DND-41 (cell line): ENCODE results near the gene KCNH1.

ENCODE experiments used
- ATAC-seq: fragments of 200-7000 bp; cut with Tn5 transposase; 3 replicates; pipeline ENCODE4 v1.9.1; 2021; ENCODE audit warnings: low read depth; ENCODE audit not compliant: insufficient read depth
- DNase-seq: peaks from one replicate; pipeline ENCODE4 v3.0.0-alpha.2; 2020
- H2AFZ ChIP-seq: 2 replicates; pipeline ENCODE4 v1.6.0; 2012; ENCODE audit warnings: low read depth, low read length
- H3K27ac ChIP-seq: 2 replicates; pipeline ENCODE4 v1.5.1; 2012; ENCODE audit warnings: low read length, inconsistent platforms
- H3K27me3 ChIP-seq: fragments of 200-600 bp; sonication (generic); 2 replicates; pipeline ENCODE4 v1.6.0; 2012; ENCODE audit warnings: low read length, mild to moderate bottlenecking, inconsistent platforms; ENCODE audit not compliant: insufficient read depth, poor library complexity
- H3K36me3 ChIP-seq: 2 replicates; pipeline ENCODE4 v1.5.1; 2012; ENCODE audit warnings: low read length, inconsistent platforms; ENCODE audit not compliant: insufficient read depth
- H3K4me1 ChIP-seq: 2 replicates; pipeline ENCODE4 v1.5.1; 2012; ENCODE audit warnings: mild to moderate bottlenecking, low read length; ENCODE audit not compliant: insufficient read depth
- H3K4me2 ChIP-seq: 2 replicates; pipeline ENCODE4 v1.6.0; 2012; ENCODE audit warnings: mild to moderate bottlenecking, moderate library complexity, low read length, inconsistent platforms; ENCODE audit not compliant: insufficient read depth
- H3K4me3 ChIP-seq, 2 experiments: fragments of 200-600 bp in 1 of 2; shearing (Covaris generic) in 1 of 2; 2 replicates each; pipeline ENCODE4 v1.5.1; 2012 to 2016; ENCODE audit warnings: inconsistent platforms in 2 of 2, low read length in 2 of 2, mild to moderate bottlenecking in 2 of 2, low read depth in 1 of 2, moderate library complexity in 1 of 2
- H3K79me2 ChIP-seq: 2 replicates; pipeline ENCODE4 v1.6.0; 2012; ENCODE audit warnings: low read length, inconsistent platforms; ENCODE audit not compliant: insufficient read depth
- H3K9ac ChIP-seq: 2 replicates; pipeline ENCODE4 v1.6.0; 2012; ENCODE audit warnings: low read depth, mild to moderate bottlenecking, inconsistent platforms, low read length, moderate library complexity
- H3K9me3 ChIP-seq: 2 replicates; pipeline ENCODE4 v1.5.1; 2012; ENCODE audit warnings: low read length, moderate library complexity, mild to moderate bottlenecking, inconsistent platforms; ENCODE audit not compliant: insufficient read depth, severe bottlenecking
- H4K20me1 ChIP-seq: 2 replicates; pipeline ENCODE4 v1.6.0; 2012; ENCODE audit warnings: low read length; ENCODE audit not compliant: insufficient read depth
- CTCF ChIP-seq: IDR thresholded peaks from 2 replicates; pipeline ENCODE4 v1.5.1; 2012; ENCODE audit warnings: borderline replicate concordance, low read length, moderate library complexity, mild to moderate bottlenecking; ENCODE audit not compliant: poor library complexity, severe bottlenecking; ENCODE audit errors: extremely low read depth
- EZH2 ChIP-seq: IDR thresholded peaks from 3 replicates; pipeline ENCODE4 v1.6.1; 2012; ENCODE audit warnings: borderline replicate concordance, low read depth, mild to moderate bottlenecking, moderate library complexity, low read length, inconsistent platforms; ENCODE audit not compliant: severe bottlenecking

The KCNH1 gene

GRCh38 chr1:210800756-210801155 lies 333.2 kb downstream of the KCNH1 start:
- H2AFZ ChIP-seq = no peak overlapping the region
- TF ChIP-seq EZH2 (no peak), CTCF (no peak)
- H3K4me2 ChIP-seq = no peak overlapping the region
- no peak for ATAC-seq
- no peaks in the 10 kb centered on the region for H4K20me1 ChIP-seq
- no peak overlapping the region for H3K27ac ChIP-seq
- DNase-seq = no peak
- no peak overlapping the region for H3K9ac ChIP-seq
- no peaks in the 10 kb centered on the region for H3K36me3 ChIP-seq
- H3K4me1 ChIP-seq = no peaks in the 10 kb centered on the region
- no peak overlapping the region for H3K4me3 ChIP-seq
- no peaks in the 10 kb centered on the region for H3K27me3 ChIP-seq
- H3K79me2 ChIP-seq = no peaks in the 10 kb centered on the region
- no peaks in the 10 kb centered on the region for H3K9me3 ChIP-seq

- Histone ChIP-seq H3K9ac (no peak overlapping the region), H3K4me1 (no peaks in the 10 kb centered on the region), H3K27me3 (no peaks in the 10 kb centered on the region), H4K20me1 (no peaks in the 10 kb centered on the region), H3K4me3 (no peak overlapping the region), H2AFZ (no peak overlapping the region), H3K79me2 (no peaks in the 10 kb centered on the region), H3K9me3 (no peaks in the 10 kb centered on the region), H3K4me2 (no peak overlapping the region), H3K36me3 (no peaks in the 10 kb centered on the region), H3K27ac (no peak overlapping the region)
- no peak for TF ChIP-seq EZH2
- TF ChIP-seq CTCF = no peak
- no peak for DNase-seq
- no peak for ATAC-seq
Observed at GRCh38 chr1:210800301-210800700, 333.6 kb downstream of the KCNH1 start.

GRCh38 chr1:210797422-210797821 lies 336.5 kb downstream of the KCNH1 start:
- H3K4me1 ChIP-seq = no peaks in the 10 kb centered on the region
- no peak overlapping the region for H3K27ac ChIP-seq
- no peak for DNase-seq
- H4K20me1 ChIP-seq = no peaks in the 10 kb centered on the region
- no peak overlapping the region for H2AFZ ChIP-seq
- no peak overlapping the region for H3K9ac ChIP-seq
- ATAC-seq = no peak
- TF ChIP-seq EZH2 = no peak
- no peak for TF ChIP-seq CTCF
- H3K36me3 ChIP-seq = no peaks in the 10 kb centered on the region
- no peaks in the 10 kb centered on the region for H3K79me2 ChIP-seq
- no peaks in the 10 kb centered on the region for H3K27me3 ChIP-seq
- no peaks in the 10 kb centered on the region for H3K9me3 ChIP-seq
- H3K4me2 ChIP-seq = no peak overlapping the region
- no peak overlapping the region for H3K4me3 ChIP-seq

GRCh38 chr1:210796421-210796820 lies 337.5 kb downstream of the KCNH1 start:
- Histone ChIP-seq H3K27ac (no peak overlapping the region), H3K36me3 (no peaks in the 10 kb centered on the region), H2AFZ (no peak overlapping the region), H3K4me1 (no peaks in the 10 kb centered on the region), H3K4me3 (no peak overlapping the region), H3K9ac (no peak overlapping the region), H3K79me2 (no peaks in the 10 kb centered on the region), H3K27me3 (no peaks in the 10 kb centered on the region), H3K9me3 (no peaks in the 10 kb centered on the region), H3K4me2 (no peak overlapping the region), H4K20me1 (no peaks in the 10 kb centered on the region)
- ATAC-seq = no peak
- TF ChIP-seq CTCF = no peak
- no peak for TF ChIP-seq EZH2
- no peak for DNase-seq
